ENCODE measurements around the gene ABAT.
A peak's percentile ranks its signal among the peaks of the same experiment; 100 is the strongest.

Gene ABAT

DNA sequence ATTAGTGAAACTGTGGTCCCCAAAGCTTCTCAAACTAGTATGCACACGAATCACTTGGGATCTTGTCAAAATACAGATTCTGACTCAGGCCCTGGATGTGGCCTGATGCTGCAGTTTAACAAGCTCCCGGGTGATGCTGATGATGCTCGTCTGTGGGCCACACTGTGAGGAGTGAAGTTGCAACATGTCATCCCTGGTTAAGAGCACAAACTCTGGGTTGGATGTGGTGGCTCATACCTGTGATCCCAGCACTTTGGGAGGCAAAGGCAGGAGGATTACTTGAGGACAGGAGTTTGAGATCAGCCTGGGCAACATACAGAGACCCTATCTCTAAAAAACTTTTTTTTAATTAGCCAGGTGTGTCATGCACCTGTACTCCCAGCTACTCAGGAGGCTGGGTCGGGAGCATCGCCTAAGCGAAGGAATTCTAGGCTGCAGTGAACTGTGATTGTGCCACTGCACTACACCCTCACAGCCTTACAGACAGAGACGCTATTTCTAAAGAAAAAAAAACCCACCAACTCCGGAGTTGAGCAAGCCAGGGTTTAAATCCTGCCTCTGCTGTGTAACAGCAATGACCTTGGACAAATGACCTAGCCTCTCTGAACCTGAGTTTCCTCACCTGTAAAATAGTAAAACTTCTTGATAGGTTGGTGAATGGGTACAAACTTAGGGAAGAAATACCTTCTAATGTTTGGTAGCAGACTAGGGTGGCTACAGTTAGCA, 24.4 kb upstream of the ABAT start:
- no peak for DNase-seq (ENCODE audit: low spot score)

DNA sequence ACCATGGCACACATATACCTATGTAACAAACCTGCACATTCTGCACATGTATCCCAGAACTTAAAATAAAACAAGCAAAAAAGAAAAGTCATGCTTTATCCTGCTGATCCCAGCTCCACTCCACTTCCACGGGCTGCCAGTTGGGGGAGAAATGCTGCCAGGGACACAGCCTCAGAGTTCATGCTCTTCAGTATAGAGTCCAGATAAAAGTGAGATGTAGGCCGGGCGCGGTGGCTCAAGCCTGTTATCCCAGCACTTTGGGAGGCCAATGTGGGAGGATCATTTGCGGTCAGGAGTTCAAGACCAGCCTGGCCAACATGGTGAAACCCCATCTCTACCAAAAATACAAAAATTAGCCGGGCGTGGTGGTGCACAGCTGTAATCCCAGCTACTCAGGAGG, 22.5 kb upstream of the ABAT start:
- DNase-seq (ENCODE audit: low spot score) = peak; percentile 22

DNA sequence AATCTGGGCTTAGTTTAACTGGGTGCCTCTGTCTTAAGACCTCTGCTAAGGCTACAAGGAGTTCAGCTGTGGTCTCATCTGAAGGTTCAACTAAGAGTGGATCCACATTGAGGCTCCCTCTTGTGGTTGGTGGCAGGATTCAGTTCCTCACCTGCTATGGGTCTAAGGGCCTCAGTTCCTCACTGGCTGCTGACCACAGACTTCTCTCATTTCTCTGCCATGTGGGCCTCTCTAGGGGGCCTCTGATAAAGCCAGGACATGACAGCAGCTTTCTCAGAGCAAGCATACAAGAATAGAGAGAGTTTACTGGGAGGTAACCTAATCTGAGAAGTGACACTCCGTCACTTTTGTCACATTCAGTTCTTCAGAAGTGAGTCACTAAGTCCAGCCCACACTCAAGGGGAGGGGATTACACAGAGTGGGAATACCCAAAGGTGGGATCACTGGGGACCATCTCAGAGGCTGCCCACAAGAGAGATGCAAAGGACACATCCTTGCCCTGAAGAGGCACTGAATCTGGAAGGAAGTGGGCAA, 19.2 kb upstream of the ABAT start:
- peak; percentile 33 for DNase-seq (ENCODE audit: low spot score)

DNA sequence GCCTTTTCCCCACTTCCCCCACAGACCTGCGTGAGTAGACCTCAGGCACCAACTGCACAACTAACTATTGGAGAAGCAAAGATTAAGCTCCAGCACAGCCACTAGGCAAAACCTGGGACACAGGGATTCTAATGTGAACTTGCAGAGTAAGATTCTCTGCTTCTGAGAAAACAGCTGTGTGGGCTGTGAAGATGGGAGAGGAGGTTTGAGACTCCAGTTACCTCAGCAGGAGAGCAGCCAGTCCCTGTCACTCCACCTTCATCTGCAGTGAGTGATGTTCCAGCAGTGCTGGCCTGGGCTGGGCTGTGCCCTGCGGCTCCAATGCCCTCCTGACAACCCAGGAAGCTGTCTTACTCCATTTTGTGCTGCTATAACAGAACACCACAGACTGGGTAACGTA, 18.0 kb upstream of the ABAT start:
- DNase-seq (ENCODE audit: low spot score) = no peak

DNA sequence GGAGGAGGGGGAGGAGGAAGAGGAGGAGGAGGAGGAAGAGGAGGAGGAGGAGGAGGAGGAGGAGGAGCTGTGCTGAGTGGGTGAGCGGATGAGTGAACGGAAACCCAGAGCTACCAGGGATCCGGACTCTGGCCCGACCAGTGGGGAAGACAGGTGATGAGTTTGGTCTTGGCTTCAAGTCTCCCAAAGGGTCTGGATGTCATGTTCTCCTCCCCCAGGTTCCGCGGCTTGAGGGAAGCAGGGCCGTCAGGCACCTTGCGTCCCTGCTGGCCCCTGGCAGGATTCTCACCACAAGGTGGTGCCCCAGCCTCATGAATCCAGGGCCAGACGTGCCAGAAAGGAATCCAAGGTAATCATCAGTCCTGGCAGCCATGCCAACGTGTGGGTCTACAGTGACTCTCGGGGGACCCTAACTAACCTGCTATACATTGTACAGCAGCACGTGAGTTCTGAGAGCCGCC, 13.5 kb upstream of the ABAT start:
- DNase-seq (ENCODE audit: low spot score) = peak; percentile 48

DNA sequence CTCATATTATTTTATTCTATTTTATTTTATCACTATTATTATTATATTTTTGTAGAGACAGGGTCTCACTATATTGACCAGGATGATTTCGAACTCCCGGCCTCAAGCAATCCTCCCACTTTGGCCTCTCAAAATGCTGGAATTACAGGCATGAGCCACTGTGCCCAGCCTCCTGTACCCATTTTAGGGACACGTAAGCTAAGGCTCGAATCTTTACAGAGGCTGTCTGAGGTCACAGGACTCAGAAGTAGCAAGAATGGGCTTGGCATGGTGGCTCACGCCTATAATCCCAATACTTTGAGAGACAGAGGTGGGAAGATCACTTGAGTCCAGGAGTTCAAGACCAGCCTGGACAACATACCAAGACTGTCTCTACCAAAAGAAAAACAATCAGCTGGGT, 12.7 kb upstream of the ABAT start:
- no peak for DNase-seq (ENCODE audit: low spot score)

DNA sequence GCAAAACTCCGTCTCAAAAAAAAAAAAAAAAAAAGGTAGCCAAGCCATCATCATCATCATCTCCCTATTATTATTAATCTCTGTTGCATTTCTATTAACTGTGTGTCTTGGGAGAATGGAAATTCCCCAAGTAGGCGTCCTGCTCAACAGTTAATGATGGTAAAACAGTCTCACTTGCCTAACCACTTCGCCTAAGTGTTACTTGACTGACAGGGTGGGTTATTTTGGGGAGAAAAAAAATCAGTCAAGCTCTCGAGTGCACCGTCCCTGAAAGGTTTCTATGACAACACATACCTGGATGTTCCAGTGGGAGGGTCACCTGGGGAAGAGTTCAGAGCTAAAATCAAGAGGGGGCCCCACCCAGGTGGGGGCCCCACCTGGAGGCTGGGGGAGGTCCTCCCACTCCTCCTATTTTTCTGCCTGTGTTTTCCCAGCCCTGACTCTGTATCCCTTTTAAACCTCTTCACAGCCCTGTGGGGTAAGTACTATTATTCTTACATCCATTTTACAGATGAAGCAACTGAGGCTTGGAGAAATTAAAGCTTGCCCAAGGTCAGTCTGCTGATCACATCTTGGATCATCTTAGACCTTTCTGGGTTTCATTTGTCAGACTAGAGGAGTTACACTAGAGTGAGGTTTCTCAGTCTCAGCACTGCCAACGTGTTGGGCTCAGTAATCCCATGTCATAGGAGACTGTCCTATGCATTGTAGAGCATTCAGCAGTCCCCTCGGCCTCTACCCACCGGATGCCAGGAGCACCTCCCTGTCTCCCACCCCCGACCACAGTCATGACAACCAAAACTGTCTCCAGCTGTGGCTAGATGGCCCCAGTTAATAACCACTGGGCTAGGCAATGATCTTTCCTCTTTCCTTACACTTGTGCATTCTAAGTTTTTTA, 11.0 kb upstream of the ABAT start:
- no peak for DNase-seq (ENCODE audit: low spot score)

DNA sequence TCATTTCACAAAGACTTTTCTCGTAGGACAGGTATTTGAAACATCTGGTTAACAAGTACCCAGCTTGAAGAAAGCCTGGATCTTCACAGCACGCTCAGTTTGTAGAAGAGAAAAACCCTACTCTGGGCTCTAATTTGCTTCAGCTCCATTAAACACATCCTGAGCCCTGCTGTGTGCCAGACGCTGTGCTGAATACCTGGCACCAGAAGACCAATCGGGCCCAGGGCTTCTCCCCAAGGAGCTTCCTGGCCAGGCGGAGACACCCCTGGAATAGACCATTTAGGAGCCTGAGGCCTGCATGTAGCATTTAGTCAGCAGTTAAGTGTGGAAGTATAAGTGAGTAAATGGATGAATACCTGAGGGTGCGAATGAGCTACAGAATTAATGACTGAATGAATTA, 8.9 kb upstream of the ABAT start:
- no peak for DNase-seq (ENCODE audit: low spot score)

DNA sequence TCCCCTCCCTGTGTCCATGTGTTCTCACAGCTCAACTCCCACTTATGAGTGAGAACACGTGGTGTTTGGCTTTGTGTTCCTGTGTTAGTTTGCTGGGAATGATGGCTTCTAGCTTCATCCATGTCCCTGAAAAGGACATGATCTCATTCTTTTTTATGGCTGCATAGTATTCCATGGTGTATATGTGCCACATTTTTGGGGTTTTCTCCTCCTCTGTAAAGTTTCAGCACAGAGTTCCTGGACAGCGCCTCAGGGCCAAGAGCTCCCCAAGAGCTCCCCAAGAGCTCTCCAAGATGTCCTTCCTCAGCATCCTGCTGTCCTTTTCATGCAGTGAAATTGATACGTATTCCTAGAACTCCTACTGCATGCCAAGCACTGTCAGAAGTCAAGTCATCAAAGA, 6.9 kb upstream of the ABAT start:
- no peak for DNase-seq (ENCODE audit: low spot score)

DNA sequence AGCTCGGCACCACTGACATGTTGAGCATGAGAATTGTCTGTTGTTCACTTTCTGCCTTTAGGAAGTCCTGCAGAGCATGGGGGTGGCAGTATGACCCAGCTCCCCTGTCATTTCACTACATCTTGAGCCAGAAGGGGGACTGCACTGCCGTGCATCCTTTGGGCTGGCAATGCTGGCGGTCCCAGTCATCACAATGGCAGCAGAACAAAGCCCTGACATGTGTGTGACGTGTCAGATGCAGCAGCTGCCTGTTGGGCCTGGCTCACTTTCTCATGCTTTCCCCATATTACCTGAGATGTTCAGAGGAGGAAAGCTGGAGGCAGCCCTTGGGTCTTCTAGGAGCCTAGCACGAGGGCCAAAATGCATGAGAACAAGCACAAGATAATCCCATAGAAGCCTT, 6.3 kb upstream of the ABAT start:
- no peak for DNase-seq (ENCODE audit: low spot score)

DNA sequence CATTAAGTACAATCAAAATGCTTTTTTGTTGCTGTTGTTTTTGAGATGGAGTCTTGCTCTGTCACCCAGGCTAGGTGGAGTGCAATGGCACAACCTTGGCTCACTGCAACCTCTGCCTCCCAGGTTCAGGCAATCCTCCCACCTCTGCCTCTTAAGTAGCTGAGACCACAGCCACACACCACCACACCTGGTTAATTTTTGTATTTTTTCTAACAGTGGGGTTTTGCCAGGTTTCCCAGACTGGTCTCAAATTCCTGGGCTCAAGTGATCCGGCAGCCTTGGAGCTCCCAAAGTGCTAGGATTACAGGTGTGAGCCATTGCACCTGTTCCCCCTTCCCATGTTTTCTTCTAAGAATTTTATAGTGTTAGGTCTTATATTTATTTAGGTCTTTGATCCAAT, 4.9 kb upstream of the ABAT start:
- DNase-seq (ENCODE audit: low spot score) = no peak

DNA sequence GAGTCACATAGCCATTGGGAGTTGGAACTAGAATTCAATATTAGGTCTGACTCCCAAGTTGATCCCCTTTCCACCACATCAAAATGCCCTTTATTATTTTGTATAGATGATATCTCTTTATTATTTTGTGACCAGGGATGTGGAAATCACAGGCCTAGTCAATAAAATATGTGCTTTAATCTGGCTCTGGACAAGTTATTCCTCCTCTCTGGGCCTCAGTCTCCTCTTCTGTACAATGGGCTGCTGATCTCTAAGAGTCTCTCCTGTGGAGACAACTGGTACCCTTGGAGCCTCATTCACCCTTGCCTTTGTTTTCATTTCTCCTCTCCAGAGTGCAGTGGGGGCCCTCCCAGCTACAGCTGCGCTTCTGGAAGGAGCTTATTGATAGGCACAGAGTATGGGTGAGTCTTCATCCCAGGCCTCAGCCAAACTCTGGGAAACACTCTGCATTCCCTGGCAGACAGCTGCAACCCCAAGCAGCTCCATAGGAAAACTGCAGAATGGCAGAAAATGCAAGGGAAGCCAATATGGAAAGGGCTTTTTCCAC, 4.3 kb upstream of the ABAT start:
- DNase-seq (ENCODE audit: low spot score) = no peak

DNA sequence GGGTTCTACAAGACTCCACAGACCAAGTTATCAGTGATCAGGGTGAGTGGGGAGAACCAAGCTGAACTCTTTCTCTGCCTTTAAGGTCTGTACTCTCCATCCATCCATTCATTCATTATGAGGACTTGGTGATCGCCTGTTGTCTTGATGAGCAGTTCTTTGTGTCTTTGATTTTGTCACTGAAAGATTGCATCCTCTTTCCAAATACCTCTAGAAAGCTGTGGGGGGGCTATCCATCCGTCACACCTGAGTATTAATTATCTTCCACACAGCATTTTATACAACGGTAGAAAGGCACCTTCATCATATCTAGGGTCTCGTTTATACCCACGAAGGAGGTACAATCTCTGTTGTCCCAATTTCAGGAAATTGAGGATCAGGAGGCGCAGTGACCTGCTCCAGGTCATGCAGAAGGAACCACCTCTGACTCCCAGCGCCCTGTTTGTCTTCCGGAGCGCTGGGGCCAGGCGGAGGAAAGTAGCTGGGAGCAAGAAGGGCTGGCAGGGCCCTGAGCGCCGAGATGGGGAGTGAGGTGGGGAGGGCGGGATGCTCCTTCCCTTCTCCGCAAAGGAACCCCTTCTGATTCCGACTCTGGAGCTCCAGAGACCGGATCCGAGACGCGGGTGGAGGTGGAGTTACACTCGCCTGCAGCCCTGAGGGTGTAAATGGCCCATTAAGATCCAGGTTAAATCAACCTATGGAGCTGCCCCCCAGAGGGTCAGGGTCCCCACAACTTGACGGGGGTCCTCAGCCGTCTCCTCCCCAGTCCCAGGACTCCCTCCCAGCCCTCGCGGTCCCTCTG, 605 bp upstream of the ABAT start:
- DNase-seq (ENCODE audit: low spot score) = no peak

DNA sequence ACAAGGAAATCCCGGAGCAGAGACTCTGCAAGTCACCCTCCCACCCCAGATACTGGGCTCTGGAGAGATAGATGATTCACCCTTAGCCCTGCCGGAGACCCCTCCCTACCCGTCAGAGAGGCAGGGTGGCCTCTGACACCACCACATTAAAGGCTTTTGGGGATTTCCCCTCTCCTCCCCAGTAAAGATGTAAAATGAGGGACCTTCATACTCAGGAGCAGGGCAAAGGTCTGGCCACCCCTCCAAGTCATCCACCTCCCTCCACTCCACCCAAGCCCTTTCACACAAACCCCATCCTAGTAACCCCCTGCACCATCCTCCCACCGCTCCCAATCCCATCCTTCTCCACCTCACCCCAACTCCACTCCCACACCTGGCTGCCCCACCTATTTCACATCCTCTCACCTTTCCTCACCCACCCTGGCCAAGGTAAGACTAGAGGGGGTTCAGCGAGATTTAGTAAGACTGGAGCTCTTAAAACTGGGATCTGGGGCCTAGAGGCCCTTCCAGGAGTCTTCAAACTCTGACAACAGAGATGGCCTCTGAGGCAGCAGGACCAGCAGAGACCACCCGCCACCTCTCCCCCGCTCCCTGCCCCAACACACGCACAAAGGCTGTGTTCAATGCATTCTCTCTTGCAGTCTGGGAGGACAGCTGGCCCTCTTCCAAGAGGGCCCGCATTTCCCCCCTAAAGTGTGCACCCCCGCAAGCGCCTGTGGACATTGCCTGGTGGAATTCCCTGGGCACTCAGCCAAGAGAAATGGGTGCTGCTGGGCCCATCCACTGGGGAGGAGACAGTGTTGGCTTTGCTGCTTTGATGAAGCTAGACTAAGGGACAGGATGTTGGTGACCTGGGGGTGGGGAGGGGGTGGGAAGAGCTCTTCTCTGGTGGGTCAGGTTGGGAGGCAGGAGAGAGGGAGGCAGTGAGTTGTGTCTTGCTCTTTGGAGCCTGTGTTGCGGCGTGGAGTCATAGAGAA, 1.1 kb downstream of the ABAT start:
- no peak for DNase-seq (ENCODE audit: low spot score)

DNA sequence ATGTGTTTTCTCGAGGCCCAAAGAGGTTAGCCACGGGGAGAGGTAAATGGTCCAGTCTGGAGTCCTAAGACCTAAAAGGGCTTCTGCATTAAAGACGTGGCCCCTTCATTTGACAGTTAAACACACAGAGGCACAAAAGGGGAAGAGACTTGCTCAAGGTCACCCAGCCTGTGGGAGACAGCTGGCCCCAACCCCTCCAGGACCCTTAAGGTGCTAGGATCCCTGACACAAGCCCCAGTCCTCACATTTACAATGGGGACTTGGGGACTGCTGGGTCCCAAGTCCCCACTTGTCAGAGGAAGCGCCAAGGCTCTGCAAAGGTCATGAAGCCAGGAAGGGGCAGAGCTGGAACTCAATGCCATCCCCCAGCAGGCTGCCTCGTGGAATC, 1.7 kb downstream of the ABAT start:
- DNase-seq (ENCODE audit: low spot score) = no peak

DNA sequence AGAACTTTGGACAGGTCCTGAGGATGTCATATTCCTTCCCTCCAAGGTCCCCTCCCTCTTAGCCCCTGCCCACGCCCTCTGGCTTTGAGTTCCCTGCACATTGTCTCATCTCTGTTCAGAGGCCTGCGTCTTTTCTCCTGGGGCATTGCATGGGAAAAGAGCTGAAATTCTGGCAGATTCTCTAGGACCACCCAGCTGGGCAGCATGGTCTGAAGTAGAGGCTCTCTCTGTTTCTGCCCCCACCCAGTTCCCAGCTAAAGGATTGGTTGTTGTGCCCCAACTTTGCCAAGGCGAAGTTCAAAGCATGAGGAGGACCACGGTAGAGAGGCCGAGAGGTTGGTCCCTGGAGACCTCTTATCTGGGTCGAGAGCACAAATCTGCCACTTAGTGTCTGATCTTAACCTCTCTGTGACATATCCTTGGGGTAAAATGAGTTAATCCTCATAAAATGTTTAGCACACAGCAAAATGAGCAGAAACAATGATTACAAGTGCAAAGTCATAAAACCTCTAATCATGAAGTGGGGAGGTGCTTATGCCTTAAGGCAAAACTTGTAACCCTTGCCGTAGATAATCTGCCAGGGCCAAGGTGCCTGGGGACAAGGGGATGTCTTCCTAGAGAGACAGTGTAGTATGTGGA, 2.4 kb downstream of the ABAT start:
- DNase-seq (ENCODE audit: low spot score) = no peak

DNA sequence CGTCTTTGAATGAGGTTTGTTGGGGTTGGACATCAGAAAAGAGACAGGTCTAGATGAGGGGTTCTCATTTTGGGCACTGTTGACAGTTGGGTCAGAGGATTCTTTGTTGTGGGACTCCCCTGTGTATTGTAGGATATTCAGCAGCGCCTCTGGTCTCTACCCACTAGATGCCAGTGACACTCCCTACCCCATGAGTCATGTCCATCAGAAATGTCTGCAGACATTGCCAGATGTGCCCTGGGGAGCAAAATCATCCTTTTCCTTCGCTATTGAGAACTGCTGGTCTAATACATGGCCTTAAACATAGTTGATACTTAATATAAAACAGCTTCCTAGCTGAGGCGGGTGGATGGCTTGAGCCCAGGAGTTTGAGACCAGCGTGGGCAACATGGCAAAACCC, 3.1 kb downstream of the ABAT start:
- no peak for DNase-seq (ENCODE audit: low spot score)

DNA sequence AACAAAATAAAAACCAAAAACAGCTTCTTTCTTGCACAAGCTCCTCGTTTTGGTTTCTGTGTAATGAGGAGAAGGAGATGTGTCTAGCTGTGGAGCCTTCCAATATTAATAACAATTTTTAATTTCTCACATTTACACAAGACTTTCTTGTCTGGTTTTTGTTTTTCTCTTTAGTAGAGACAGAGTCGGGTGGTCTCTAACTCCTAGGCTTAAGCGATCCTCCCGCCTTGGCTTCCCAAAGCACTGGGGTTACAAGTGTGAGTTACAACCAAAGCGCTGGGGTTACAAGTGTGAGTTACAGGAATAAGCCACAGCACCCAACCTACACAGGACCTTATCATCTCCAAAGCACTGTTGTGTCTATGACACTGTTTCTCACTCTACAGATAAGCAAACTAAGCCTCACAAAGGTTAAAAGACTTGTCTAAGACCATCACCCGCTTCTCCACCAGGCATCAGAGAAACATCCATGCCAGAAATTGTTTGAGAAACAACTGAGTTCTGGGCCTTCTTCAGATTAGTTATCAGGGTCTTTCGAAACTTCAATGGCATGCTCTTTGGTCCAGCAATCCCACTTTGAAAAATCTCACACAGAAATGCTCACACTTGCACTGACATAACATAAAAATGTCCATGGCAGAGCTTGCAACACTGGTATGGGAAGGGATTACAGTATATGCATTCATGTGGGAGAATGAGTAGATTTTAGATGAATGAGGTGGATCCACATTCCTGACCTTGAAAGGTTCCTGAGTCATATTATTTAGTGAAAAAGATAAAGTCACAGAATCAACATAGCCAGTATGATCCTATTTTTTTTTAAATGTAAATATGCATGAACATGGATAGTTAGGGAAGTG, 3.9 kb downstream of the ABAT start:
- DNase-seq (ENCODE audit: low spot score) = no peak

DNA sequence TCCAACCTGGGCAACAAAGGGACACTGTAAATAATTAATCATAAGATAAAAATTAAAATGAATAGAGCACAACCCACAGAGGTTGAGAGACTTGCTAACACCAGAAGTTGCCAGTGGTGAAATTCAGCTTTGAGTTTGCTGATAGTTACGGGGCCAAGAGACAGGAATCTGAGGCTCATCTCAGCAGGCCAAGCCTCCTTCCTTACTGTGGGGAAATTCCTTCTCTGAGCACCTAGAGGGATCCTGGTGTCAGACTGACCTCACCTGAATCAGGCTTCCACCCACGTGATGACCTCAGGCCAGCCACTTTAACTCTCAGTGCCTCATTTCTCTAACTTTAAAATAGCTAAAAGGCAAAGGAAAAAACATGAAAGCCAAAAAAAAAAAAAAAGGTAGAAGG, 4.7 kb downstream of the ABAT start:
- no peak for DNase-seq (ENCODE audit: low spot score)

Measured in kidney capillary endothelial cell (primary cell).